Putamen (tissue), 1 donor: ENCODE results near the gene ALDH1A1.

Source experiments
- DNase-seq: peaks from one replicate; pipeline ENCODE4 v3.0.0-alpha.2; 2016; ENCODE audit warnings: low spot score

ALDH1A1 gene

DNA sequence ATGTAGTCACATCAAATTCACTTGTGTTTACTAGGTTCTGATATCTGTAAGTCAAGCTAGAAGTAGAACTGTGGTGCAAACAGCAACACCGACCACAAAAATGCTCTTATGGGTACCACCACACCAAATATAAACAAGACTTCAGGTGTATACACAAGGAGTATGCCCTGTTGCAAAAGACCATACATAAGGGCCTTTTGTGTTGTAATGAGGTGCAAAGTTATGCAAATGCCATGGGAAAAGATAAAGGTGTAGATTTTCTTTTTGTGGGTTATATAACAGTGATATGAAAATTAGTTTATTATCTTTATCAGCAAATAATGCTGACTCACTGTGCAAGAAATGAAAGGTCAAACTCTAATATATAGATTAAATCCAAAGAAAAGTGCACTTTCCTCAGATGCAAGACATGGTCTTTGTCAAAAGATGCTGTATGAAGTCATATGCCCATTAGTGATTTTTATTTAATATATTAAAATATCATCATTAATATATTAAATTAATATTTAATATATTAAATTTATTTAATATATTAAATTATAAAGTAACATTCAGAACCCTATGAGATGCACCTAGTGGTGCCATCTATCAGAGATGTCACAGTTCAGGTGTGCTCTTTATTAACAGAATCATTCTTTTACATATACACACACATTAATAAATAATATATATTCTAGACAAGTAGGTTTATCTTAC, 26.7 kb upstream of the ALDH1A1 start:
- DNase-seq = no peak

DNA sequence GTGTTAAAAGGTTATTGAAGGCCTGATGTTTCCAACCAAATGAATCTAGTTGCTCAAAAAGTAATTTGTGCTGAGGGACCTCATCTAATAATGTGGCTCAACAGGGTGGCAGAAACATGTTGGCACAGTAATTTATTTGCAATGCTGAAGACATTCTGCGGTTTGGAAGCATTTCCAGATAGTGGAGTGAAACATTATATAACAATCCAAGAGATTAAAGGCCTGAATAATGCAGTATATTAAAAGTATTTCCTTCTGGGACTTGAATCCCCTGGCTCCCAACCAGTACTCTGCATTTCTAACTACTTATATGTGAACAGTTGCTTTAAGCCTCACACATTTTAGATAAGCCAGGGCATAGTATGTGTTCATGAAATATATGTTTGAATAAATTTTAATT, 25.9 kb upstream of the ALDH1A1 start:
- no peak for DNase-seq

DNA sequence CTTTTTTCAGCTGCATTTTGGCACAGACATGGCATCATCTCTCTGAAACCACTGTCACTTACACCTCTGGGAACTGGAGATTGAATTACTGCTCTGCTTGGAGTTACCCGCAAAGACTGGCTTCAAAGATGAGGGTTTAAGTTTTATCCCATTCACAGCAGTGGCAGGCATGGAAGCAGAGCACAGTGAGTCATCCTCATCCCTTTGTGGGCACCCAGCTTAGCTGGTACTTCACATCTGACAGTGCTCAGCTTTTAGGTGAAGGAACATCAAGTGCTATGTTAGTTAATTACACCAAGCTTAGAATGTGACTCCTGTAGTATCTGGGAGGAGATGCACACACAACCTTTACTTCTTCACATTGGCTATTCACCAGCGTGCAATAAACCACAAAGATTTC, 24.8 kb upstream of the ALDH1A1 start:
- no peak for DNase-seq

DNA sequence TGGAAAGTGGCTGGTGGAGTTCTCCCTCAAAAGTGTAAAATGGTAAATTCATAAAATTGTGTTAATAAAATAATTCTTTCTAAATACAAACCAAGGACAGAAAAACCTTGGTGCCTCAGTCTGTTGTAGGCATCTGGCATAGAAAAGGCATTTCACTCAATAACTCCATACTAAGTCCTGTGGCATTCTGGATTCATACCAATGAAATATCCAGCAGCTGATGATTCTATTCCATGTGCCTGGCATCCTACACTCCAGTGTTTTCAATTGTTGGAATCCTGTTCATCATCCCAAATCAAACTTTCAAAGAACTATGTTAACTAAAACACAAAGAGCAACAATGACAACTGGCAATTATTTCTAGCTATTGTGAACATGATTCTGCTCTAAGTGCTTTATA, 21.6 kb upstream of the ALDH1A1 start:
- no peak for DNase-seq

DNA sequence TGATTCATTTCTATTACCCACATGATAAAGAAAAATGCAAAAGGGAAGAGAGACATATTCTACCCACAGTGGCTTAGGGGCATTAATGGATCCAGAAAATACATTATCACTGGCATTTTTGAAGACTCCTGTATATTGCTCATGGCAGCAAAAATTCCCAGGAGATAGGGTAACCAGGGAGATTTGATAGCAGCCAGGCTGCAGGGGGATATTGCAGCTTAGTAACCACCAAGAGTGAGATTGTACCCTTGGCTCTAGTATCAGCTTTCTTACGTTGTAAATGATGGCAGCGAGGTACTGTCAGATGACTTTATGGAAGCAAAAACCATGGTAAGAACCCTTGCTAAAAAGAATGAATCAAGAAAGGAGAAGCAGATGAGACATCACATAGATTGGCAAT, 19.8 kb upstream of the ALDH1A1 start:
- DNase-seq = no peak

DNA sequence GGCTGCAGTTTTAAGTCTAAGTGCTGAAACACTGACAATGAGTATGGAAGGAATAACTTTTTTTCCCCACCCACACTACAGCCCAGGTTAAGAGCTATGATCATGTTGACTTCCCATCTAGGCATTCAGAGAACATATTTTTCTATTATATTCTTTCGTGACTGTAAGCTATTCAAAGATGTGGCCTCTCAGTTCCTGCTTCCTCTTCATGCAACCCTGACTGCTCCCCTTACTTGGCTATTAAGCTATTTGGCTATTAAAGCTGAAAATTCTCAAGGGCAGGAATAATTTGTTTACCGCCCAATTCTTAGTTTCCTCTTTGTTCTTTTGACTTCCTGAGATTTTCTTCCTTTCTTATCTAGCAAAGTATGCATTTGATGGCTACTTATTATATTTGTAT, 18.6 kb upstream of the ALDH1A1 start:
- DNase-seq = no peak

DNA sequence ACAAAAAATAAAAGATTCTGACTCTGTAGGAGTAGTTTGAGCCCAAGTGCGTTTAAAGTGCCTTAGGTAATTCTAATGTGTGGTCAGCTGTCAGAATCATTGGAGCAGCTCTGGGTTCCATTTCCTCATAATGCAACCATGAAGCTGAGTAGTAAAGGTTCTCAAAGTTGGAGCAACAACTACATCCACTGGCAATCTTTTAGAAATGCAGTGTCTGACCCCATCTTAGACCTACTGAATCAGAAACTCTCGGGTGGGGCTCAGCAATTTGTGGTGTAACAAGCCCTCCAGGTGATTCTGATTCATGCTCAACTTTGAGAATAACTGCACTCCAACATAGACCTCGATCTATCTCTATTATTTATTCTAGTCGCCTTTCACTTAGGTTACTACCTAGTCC, 7.6 kb upstream of the ALDH1A1 start:
- DNase-seq = no peak

DNA sequence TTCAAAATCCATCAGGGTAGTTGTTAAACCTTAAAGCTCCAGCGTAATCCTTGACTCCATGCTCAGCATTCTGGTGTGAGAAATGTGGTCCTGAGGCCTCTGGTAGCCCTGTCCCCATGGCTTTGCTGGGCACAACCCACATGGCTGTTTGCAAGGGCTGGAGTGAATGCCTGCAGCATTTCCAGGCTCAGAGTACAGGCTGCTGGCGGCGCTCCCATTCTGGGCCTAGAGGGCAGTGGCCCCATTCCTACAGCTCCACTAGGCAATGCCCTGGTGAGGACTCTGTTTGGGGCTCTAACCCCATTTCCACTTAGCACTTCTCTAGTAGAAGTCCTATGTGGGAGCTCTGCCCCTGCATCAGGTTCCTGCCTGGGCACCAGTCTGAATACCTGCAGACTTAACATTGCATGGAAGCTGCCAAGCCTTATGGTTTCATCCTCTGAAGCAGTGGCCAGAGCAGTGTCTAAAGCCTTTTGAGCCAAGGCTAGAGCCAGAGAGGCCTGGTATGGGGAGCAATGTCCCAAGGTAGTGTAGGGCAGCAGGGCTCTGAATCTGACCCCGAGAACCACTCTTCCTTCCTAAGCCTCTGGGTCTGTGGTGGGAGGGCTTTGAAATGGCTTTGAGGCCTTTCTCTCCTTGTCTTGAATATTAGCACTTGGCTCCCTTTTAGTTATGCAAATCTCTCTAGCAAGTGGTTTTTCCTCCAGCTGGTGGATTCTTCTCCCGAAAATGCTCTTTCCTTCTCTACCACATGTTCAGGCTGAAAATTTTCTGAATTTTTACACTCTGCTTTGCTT, 5.8 kb upstream of the ALDH1A1 start:
- no peak for DNase-seq

DNA sequence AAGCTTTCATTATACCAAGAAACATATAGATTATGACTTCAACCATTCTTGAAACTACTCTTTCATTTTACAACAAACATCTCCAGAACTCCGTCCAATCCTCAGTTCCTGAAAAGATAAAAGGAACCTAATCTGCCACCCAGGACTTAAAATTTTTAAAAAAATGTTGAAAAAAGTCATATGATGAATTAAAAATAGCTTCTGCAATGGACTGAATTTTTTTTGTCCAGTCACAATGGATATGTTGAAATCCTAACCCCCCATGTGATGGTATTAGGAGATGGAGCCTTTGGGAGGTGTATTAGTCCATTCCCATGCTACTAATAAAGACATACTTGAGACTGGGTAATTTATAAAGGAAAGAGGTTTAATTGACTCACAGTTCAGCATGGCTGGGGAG, 2.7 kb upstream of the ALDH1A1 start:
- no peak for DNase-seq

DNA sequence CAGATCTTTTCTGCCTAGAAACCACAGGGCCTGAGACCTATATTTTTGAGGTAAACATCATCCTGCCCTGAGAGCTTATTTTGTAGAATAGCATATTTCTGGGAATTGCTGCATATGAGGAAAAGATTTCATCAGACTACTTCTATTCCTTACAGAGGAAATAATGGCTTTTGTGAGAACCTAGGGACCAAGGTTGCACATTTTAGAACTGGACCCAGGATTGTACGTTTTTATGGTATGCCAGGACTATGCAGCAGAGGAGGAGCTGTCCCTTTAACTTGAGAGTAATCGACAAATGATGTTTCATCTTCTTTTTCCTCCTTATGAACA, 2.2 kb upstream of the ALDH1A1 start:
- no peak for DNase-seq

DNA sequence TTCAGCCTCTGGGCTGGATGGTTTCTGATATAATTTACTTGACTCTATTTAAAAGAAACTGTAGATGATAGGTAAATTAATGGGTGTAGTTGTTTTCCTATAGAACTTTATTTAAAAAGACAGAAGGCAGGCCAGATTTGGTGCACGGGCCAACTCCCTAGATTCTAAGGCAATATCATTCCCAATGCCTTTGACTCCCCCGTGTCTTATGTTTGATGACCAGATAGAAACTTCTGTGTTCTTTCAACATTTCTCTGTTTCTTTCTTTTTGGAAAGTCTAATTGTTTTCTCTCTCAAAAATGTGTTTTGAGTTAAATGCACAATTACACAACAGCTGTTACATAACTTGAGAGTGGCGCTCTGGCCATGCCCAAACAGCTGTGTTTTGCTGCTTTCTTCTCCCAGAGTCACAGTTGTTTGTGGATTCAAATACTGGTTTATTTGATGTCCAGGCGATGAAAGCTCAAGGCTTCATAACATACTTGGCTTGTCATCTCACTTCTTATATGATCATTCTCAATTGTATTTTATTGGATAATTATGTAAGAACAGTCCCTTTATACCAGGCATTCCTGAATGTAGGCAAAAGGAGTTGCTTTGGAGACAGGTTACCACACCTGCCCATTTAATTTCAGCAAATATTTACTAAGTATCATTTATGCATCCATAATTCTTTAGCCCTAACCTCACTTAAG, 1.7 kb upstream of the ALDH1A1 start:
- DNase-seq = no peak

DNA sequence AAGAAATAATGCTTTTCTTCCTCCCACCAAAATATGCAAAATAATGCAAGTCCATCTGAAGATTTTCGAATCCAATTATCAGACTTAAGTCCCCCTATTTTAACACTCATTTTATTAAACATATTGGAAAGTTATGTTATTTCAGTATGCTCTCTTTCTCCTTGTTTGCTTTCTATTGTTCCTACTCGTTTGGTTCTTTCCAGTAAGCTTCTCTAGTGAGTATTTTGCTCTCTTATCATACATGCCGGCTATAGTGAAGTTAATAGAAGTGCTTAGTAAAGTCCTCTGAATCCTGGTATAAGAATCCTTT, 517 bp downstream of the ALDH1A1 start:
- DNase-seq = no peak

DNA sequence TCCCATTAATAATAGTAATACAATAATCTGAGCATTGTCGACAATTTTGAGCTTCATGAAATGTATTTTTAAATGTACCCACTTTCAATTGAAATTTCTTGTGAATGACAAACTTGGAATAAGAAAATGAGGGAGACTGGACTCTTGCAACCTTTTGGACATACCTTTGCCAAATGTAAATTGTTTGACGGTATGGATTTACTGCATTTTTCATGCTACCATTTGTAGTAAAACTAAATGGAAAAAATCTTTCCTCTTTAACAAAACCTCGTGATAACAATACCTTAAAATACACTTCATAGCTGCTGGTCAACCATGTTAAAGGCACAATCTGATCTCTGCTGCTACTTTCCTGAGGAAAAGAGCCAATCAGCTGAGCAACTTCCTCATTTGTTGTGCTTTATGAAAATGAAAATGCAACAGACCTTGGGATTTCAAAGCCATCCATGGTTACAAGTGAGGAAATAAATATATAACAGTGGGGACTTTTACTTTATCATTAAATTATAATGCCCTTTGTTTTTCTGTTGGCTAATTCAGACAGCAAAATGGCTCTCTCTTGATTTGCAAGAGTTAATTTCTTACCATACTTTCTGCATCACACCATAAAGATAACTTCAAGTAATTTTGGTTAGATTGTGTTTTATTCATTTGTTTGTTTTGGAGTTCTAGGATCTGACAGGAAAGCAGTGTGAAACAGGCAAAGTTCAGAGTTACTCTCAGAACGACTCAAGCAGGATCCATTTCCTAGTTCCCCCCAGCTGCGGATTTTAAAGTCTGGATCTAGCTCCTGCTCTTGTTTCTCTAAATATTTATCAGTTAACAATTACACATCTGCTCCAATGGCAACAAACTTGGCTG, 1.1 kb downstream of the ALDH1A1 start:
- no peak for DNase-seq

DNA sequence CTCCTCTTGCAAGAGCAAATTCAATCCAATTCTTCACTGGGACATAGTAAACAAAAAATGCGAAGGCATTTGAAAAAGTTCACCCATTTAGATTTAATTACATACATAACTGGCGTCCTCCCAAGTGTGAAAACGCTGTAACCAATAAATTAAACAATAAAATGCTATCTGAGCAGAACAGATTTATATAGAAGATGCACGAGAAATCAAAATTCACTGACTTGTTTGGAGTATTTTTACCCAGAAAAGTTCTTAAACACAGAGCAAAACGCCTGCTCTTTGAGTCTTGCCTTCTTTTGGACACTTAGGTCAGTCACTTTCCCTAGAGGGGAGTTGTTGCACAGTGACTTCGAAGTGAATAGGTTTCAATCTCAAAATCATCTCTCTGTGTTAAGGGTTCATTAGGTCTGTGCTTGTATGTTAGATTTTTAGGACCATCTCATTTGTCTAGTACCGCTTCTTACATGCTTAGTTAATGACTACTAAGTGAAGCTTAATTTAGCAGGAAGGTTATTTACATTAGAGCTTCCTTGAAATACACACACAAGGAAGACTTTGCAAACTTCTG, 1.9 kb downstream of the ALDH1A1 start:
- no peak for DNase-seq

DNA sequence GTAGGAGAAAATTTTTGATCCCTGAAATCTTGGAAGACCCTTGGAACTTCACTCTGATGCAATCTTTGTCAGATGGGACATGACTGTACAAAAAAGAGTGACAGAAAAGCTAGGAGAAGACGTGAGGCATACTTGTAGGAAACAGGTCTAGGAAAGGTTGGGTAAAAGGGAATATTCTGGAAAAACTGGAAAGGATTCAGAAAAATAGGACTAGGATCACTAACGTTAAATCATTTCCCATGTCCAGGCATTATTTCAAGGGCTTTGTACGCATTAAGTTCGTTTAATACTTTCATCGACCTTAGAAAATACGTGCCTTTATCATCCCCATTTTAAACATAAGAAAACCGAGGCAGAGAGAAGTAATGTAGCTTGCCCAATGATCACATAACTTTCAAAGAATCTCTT, 2.9 kb downstream of the ALDH1A1 start:
- no peak for DNase-seq

DNA sequence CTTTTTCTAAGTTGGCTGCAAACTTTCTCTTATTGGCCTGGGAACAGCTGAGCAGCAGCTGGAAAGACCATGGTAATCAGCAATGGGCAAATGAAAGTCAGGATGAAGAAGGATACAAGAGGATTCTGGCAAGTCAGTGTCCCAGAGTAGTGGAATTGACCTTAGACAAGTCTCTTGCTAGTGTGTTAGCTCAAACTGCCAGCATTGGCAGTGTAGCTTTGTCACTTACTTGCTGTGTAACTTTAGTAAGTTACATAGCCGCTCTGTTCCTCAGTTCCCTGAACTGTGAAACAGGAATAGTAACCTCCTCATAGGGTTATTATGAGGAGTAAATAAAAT, 3.6 kb downstream of the ALDH1A1 start:
- DNase-seq = no peak

DNA sequence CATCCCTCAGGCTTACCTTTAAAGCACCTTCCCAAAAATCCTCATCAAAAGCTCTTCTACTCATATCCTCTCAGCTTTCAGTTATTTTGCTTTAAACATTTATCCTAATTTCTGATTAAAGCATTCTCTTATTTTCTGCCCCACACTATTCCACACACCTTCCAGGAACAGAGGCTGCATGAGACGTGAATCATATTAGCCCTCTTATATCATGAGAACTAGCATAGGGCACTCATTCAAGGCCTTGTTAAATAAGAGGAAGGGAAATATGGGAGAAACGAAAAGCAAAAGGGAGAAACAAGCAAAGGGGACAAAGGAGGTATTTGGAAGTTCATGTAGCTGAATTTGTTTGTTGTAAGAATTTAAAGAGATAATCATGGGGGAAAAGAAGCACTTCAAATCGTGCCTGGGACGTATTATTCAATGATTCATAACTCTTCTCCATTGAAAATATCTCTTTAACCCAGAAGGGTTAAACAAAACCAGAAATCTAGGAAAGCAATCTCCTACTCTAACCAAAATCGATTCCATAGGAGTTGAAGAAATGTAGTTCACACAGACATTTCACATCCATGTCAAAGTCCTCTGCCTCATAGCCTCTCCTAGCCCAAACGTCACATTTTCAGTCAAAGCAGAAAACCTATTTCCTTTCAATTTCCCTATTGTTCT, 4.1 kb downstream of the ALDH1A1 start:
- DNase-seq = no peak

DNA sequence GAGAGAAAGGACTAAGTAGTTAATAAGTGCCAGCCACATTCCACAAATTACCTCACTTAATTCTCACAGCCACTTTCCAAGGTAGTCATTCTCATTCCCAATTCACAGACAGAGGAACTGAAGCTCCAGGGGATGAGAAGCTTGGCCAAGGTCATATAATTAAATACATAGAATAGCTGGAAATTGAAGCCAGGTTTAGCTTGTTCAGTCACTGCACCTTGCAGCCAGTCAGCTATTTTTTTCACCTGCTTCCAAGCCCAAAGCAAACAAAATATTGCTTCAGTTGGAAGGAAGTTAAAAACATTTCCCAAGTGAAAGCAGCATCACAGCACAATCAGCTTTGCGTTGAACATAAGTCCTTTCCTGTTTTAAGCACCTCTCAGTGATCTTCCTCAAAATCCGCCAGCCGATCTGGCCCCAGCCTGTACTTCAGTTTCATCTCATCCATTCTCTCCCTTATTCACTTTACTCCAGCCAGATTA, 4.8 kb downstream of the ALDH1A1 start:
- no peak for DNase-seq

DNA sequence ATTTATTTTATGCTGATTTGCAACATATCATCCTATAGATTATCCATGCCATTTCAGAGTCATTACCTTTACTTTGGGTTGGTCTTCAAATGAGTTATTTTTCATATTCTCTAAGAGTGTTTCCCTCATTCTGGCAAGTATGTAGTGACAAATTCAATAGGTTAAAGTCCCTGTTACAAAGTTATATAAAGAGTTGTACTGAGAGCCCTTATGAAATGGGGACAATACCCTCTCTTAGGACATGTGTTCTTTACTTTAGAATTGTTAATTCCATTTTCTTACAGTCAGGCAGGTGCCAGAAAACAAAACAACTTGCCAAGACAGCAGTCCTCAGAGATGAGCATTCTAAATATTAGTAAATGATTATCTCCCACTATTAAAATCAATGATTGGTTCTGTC, 6.0 kb downstream of the ALDH1A1 start:
- DNase-seq = no peak

DNA sequence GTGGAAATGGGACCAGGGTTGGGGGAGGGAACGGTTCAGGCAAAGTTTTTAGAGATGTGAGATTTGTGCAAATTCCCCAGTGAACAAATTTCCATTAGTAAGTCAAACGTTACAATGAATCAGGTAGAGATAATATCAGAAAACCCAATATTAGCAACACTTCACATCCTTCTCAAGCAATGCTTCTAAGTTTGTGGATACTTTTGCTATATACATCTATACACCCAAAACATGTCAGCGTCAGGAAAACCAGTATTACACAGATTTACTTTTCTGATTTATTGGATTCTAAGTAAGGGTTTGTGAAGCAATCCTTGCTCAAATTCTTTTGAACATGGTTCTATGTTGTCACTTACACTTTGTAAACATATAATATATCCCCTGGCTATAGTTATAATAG, 6.5 kb downstream of the ALDH1A1 start:
- no peak for DNase-seq

DNA sequence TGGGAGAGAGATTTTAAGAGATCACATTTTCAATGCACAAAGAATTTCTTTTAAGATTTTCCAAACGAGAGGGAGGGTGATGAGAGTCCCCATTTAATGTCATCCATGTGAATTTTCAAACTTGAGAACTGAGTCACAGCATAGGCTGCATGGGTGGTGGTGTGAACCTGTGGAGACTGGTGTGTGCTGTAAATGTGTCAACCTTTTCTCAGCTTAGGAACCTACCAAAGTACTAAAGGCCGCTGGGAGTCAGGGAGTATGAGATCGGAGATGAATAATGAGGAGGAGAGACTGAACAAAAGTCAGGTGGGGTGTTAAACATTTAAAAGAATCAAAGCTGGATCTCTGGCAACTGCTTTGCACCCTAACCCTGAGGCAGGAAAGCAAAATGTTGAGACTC, 7.5 kb downstream of the ALDH1A1 start:
- no peak for DNase-seq
